ENCODE measurements around the gene STK32A.

DNA sequence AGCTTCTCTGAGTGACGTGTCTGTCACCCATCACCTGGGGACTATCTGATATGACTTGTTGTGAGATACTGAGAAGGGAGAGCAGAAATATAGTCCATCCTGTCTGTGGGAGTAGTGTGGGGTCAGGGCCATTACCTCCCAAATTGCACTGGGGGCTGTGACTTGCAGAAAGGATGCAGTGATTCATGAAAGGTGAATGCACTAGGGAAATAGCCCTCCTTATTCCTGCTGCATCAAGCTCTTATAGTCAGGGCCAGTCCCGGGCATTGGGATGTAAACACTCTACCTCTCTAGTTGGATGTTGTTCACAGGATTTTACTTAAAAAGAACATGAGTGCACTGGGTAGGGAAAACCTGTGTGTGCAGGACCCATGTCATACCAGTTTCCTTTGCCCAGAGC lies 124.8 kb downstream of the STK32A start:
- TF ChIP-seq POLR2A (IDR thresholded peaks at IDR 0.05; ENCODE audit: low read depth, low read length) (no peak), POLR2AphosphoS5 (IDR thresholded peaks at IDR 0.05; ENCODE audit: low read depth, low read length) (no peak)

All from GM12892 (cell line).